ENCODE results near the gene CFAP45.

DNA sequence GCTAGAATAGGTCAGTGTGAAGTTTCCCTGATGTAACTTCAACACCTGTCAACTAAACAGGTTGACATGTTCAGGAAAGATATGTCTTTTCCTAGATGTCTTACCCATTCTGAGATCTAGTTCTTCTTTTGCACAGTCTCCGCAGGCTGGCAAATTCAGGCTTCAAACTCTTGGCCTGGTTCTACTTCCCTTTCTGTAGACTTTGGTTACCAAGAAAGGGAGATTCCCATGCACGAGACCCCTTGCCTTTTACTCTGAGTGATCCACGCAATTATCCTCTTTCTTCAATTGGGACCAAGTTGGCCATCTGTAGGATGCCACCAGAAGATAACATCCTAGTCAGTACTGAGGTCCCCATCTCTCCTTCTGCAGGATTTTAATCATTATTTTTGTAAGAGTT is 2.0 kb downstream of the CFAP45 start:
- TF ChIP-seq CTCF (IDR thresholded peaks at IDR 0.05) = no peak
- no peak for TF ChIP-seq POLR2A (IDR thresholded peaks at IDR 0.05)
